GM04504 (cell line): ENCODE measurements around the gene PTGS1.
A peak's percentile ranks its signal among the peaks of the same experiment; 100 is the strongest.
"Not testable (repeated sequence)": the region's sequence is repeated elsewhere in the genome, so short reads cannot be mapped to it uniquely, and the experiment has no call there.

Experiments used
- DNase-seq: peaks from one replicate; pipeline ENCODE4 v3.0.0-alpha.2; 2012; ENCODE audit warnings: low read depth

The PTGS1 gene

DNA sequence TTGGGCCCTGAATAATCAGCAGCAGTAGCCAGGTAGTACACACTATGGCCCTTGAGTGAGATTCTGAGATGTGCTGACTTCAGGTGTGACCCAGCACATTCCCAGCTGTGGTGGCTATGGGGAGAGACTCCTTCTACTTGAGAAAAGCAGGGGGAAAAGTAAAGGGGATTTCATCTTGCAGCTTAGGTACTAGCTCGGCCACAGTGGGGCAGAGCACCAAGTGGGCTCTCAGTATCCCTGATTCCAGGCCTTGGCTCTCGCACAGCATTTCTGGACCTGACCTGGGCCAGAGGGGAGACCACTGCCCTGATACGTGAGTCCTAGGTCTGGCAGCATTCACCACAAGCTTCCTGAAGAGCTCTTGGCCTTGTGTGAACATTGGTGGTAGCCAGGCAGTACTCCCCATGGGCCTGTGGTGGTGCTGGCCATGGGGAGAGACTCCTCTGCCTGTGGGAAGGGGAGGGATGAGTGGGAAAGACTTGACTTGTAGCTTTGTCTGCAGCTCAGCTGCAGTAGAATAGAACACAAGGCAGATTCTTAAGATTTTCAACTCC, 27.6 kb downstream of the PTGS1 start:
- no peak for DNase-seq

DNA sequence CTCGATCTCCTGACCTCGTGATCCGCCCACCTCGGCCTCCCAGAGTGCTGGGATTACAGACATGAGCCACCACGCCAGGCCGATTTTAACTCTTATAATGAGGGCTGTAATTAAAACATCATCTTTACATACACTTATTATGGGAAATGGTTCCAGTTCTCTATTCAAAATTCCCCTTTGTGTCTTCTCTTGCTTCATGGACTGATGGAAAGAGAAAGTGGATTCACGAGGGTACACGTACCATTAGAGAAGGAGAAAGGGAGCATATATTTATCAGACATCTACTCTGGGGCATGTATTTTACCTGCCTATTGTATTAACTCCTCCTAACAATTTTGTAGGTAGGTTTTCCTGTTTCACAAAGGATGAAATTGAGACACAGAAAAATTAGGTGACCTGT, 31.1 kb downstream of the PTGS1 start:
- DNase-seq: no peak

DNA sequence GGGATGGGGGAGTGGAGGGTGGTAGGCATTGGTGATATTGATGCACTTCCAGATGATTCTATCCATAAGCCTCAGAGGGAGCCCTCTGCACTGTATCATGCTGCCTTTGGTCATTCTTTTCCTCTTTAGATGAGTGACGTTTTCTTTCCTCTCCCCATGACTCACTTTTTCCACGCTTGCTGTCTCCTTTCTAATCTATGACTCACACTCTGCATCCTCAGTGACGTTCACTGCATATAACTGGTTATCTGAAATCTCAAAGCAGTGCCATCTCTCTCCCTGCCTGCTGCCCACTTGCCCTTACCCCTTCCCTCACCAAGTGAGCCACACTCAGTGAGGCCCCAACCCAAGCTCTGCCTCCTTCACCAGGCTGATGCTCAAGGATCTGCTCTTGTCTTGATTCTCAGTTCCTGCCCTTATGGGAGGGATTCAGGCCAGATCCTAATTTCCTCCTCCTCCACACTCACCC, 31.6 kb downstream of the PTGS1 start:
- DNase-seq: peak; percentile 86

DNA sequence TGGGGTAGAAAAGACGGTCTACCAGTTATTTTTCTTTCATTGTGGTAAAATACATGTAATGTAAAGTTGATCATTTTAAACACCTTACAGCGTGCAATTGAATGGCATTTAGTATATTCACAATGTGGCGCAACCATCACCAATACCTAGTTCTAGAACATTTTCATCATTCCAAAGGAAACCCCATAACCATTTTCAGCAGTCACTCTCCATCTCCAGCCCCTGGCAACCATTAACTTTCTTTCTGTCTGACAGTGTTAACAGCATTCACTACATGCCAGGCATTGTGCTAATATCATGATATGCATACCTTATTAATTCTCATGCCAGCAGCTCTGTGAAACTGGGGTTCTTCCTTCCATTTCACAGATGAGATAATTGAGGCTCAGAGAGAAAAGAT, 32.0 kb downstream of the PTGS1 start:
- no peak for DNase-seq

DNA sequence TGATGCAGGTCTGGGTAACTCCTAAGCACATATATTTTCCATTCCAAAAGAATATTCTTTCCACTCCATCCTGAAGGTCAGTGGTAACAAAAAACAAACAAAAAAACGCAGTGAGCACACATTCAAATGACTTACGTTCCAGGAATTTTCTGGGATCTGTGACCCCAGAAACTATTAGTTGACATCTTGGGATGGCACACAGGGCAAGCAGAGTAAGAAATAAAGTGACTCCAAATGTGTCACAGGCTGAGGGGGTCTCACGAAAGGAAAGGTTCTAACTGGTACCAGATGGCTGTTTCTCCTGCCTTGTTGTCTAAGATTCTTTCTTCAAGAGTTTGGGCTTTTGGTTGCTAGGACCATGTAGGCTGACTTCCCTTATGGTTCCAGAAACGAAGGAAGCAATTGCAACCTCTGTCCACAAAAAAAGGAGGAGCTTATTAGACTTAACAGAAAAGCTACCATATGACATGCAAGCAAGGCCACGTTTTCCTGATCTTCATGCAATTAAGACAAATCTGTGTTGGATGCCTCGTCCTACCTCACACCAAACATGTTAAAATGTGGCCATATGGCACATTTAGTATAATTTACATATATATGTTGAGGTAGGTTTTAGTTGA, 32.7 kb downstream of the PTGS1 start:
- DNase-seq: no peak

DNA sequence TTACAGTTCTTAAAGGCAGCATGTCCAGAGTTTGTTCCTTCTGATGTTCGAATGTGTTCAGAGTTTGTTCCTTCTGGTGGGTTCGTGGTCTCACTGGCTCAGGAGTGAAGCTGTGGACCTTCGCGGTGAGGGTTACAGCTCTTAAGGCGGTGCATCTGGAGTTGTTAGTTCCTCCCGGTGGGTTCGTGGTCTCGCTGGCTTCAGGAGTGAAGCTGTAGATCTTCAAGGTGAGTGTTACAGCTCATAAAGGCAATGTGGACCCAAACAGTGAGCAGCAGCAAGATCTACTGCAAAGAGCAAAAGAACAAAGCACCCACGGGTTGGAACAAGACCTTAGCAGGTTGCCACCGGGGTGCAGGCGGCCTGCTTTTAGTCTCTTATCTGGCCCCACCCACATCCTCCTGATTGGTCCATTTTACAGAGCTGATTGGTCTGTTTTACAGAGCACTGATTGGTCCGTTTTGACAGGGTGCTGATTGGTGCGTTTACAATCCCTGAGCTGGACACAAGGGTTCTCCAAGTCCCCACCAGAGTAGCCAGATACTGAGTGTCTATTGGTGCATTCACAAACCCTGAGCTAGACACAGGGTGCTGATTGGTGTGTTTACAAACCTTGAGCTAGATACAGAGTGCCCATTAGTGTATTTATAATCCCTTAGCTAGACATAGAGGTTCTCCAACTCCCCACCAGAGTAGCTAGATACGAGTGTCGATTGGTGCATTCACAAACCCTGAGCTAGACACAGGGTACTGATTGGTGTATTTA, 34.7 kb downstream of the PTGS1 start:
- DNase-seq: not testable (repeated sequence)

DNA sequence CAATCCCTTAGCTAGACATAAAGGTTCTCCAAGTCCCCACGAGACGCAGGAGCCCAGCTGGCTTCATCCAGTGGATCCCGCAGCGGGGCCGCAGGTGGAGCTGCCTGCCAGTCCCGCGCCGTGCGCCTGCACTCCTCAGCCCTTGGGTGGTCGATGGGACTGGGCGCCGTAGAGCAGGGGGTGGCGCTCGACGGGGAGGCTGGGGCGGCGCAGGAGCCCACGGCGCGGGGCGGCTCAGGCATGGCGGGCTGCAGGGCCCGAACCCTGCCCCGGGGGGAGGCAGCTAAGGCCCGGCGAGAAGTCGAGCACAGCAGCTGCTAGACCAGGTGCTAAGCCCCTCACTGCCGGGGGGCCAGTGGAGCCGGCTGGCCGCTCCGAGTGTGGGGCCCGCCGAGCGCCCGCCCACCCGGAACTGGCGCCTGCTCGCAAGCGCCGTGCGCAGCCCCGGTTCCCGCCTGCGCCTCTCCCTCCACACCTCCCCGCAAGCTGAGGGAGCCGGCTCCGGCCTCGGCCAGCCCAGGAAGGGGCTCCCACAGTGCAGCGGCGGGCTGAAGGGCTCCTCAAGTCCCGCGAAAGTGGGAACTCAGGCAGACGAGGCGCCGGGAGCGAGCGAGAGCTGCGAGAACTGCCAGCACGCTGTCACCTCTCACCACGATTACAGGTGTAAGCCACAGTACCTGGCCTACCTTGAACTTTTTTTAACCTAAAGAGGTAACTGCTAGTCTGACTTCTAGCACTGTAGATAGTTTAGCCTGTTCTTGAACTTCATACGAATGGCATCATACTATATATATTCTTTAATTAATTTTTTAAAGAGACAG, 35.5 kb downstream of the PTGS1 start:
- DNase-seq: no peak

DNA sequence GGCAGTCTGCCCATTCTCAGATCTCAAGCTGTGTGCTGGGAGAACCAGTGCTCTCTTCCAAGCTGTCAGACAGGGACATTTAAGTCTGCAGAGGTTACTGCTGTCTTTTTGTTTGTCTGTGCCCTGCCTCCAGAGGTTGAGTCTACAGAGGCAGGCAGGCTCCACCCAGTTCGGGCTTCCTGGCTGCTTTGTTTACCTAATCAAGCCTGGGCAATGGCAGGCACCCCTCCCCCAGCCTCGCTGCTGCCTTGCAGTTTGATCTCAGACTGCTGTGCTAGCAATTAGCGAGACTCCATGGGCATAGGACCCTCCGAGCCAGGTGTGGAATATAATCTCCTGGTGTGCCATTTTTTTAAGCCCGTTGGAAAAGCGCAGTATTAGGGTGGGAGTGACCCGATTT, 43.3 kb downstream of the PTGS1 start:
- not testable (repeated sequence) for DNase-seq

DNA sequence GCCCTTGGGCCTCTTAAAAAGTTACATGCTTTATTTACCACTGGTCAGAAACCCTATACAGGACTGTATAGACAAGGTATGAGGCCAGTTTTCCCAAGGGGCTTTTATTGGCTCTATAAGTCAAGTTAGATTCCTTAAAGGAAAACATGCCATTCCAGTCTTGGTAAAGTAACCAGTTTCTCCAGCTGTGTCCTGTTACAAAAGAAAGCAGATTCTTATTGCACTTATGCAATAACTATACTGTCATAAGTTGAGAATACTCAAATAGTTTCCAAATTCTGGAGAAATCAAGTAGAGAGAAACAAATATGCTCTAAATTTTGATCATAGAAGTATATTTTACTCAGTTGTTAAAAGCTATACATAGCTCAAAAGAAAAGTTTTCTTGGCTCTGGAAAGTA, 47.2 kb downstream of the PTGS1 start:
- DNase-seq: no peak

DNA sequence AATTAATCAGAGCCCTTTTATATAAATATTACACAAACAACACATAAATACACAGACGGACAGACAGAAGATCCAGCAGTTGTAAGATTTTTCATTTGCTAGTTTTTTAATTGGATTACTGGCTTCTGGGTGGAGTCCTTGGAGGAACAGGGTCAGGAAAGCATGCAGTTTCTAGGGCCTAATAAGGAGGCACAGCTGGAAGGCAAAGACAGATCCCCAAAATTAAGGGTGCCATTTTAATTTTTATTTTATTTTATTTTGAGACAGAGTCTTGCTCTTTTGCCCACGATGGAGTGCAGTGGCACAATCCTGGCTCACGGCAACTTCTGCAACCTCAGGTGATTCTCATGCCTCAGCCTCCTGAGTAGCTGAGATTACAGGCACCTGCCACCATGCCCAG, 49.5 kb downstream of the PTGS1 start:
- no peak for DNase-seq

DNA sequence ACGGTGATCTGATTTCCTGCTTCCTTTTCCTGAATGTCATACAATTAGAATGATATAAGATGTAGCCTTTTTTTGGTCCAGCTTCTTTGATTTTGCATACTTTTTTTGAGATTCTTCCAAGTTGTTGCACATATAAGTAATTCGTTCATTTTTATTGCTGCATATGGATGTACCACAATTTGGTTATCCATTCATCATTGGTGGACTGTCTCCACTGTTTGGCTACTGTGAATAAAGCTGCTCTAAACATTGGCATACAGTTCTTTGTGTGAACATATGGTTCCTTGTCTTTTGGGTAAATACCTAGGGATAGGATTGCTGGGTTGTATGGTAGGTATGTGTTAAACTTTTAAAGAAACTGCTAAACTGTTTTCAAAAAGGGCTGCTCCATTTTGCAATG, 54.3 kb downstream of the PTGS1 start:
- DNase-seq: no peak

DNA sequence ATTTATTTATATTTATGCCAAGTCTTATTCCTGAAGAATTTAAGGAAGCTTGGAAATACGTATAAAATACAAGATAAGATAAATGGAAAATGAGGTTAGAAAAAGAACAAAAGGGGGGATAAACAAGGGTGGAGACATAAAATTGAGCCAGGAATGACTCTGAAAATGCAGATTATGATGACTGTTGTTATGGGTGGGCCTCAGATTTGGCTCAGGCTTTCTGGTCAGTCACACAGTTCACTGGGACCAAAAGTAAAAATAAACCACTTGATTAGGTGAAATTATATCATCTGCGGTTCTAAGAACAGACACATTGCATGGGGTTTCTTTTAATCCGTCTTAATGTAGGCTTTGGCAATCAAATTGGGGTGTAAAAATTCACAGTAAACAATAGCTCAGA, 55.9 kb downstream of the PTGS1 start:
- no peak for DNase-seq

DNA sequence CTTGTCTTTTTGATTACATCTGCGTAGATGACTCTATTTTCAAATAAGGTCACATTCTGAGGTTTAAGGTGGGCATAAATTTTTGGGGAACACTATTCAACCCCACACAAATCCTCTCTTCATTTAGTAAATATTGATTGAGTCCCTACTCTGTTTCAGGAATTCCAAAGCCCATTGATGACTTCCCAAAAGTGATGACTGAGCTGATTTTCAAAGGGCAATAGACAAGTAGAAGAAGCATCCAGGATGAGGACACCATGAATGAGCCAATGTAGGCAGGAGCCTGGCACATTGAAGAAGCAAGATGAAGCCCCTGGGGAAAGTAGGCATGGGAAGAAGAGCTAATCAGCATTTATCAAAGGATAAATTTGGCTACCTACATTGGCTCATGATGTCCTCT, 71.7 kb downstream of the PTGS1 start:
- no peak for DNase-seq

DNA sequence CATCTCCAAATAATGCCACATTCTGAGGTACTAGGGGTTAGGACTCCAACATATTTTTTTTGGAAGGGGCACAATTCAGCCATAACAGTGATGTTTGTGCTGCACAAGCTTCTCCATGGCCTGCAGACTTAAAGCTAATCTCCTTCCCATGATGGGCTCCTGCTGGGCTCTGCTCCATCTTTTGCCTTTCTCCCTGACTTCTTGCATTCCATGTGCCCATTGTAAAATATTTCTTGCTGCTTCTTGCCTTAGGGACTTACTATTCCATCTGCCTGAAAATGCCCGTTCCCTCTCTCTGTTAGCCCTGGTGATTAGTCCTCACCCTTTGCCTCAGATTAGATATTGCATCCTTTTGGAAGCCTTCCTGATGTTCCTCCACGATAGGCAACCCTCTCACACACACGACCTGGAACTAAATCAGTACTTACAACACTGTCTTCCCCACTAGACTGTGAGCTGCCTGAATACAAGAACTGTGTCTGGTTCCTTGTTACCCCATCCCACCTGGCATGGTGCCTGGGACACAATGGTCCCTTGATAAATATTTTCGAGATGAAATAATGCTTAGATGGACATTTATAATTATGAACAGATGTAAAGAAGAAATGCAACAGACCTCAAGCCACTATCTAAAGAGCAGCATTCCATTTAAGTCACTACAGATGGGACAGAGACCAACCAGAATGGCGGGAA, 73.4 kb downstream of the PTGS1 start:
- peak; percentile 56 for DNase-seq
